Posterior vena cava (tissue), 2 donors: ENCODE measurements around the gene PGM5. TPM values are rescaled to one million over a fixed set of nuclear protein-coding genes. Genes with fewer than 3 reads are reported as not detected.

Source experiments
- DNase-seq: peaks from one replicate; pipeline ENCODE4 v3.0.0-alpha.2; 2020; ENCODE audit warnings: low spot score
- intact Hi-C, 2 donors: fragments of 100-400 bp; cut with DNase I; formaldehyde crosslinking; loops; one replicate each; pipeline versions ENCODE4 v1.14.1 to v1.14.2; 2022 to 2023
- total RNA-seq, 2 donors: library from RNA; stranded (reverse); fragmentation: NEBNext Ultra II Directional; extraction: Animal tissue kit (Norgen Biotek cat#: 25700); gene quantifications; one replicate each; pipeline ENCODE4 v1.2.1, GENCODE V29; 2021
- donor health status: DM: yes; HTN: yes; CAD: no.
- donor health status: DM: yes; HTN: yes; CAD: no.

The PGM5 gene
- total RNA-seq, 2 donors from 2014 or later: 226 to 235 TPM

GRCh38 chr9:68552700-68553476, 196.5 kb downstream of the PGM5 start:
- intact Hi-C loops: no loop called here
- no peak for DNase-seq

- intact Hi-C loops: no loop called here
- no peak for DNase-seq
Observed at GRCh38 chr9:68555437-68556150, 199.2 kb downstream of the PGM5 start.

GRCh38 chr9:68558545-68558944, 202.1 kb downstream of the PGM5 start:
- no peak for DNase-seq
- intact Hi-C loops: no loop called here

GRCh38 chr9:68560071-68560844, 203.8 kb downstream of the PGM5 start:
- intact Hi-C loops: loop anchor here in 1 of 2 donors (5.0 kb wide), 1 partner anchor 48 kb away; no protein-coding TSS in a partner anchor
- DNase-seq: peak; percentile 87

- intact Hi-C loops: loop anchor here in 1 of 2 donors (5.0 kb wide), 1 partner anchor 50 kb away; no protein-coding TSS in a partner anchor
- DNase-seq: no peak
Observed at GRCh38 chr9:68562461-68562860, 206.1 kb downstream of the PGM5 start.

GRCh38 chr9:68567565-68567964, 211.2 kb downstream of the PGM5 start:
- intact Hi-C loops: no loop called here
- DNase-seq: no peak

GRCh38 chr9:68574150-68574549, 217.7 kb downstream of the PGM5 start:
- intact Hi-C loops: no loop called here

GRCh38 chr9:68575817-68576216, 219.4 kb downstream of the PGM5 start:
- intact Hi-C loops: no loop called here
- DNase-seq: no peak

More at GRCh38 chr9:68574150-68574549, 217.7 kb downstream of the PGM5 start:
- DNase-seq: no peak

- intact Hi-C loops: no loop called here
- DNase-seq: no peak
Observed at GRCh38 chr9:68577774-68578591, 221.6 kb downstream of the PGM5 start.

Other genes starting within 250 kb of the PGM5 start
- gene ZNG1C, start 114.6 kb upstream of the PGM5 start, total RNA-seq: 10 to 100 TPM; 16.7 to 22.9 TPM
- gene FOXD4L3, start 53.7 kb upstream of the PGM5 start, total RNA-seq: not detected
- gene TMEM252, start 184.3 kb downstream of the PGM5 start, total RNA-seq: not detected